SU-DHL-6 (cell line): Measurements from ENCODE around the gene AHRR.

Source experiments
- H2AFZ ChIP-seq: fragments of 200-600 bp; sonication (generic); 2 replicates; pipeline ENCODE4 v1.6.1; 2014; ENCODE audit warnings: low read depth, mild to moderate bottlenecking, moderate library complexity, mixed read lengths, antibody characterized with exemption, low read length; ENCODE audit not compliant: severe bottlenecking
- H3F3A ChIP-seq: fragments of 200-600 bp; shearing (Covaris generic); 2 replicates; pipeline ENCODE4 v1.6.0; 2016; ENCODE audit warnings: antibody characterized with exemption, mild to moderate bottlenecking; ENCODE audit not compliant: insufficient read depth
- H3K27ac ChIP-seq: fragments of 200-600 bp; sonication (generic); 2 replicates; pipeline ENCODE4 v1.5.1; 2016; ENCODE audit warnings: low read depth, mild to moderate bottlenecking, low read length, moderate library complexity, mixed read lengths
- H3K27me3 ChIP-seq: fragments of 200-600 bp; sonication (generic), shearing (Covaris generic); 2 replicates; pipeline ENCODE4 v1.6.0; 2014; ENCODE audit warnings: mild to moderate bottlenecking, low read length
- H3K36me3 ChIP-seq: fragments of 200-600 bp; sonication (generic); 2 replicates; pipeline ENCODE4 v1.6.1; 2014; ENCODE audit warnings: mild to moderate bottlenecking, low read length, mixed read lengths
- H3K4me2 ChIP-seq: fragments of 300-600, 200-600 bp; shearing (Covaris generic), sonication (generic); 2 replicates; pipeline ENCODE4 v1.6.0; 2014; ENCODE audit warnings: low read length, low read depth, mild to moderate bottlenecking; ENCODE audit not compliant: poor library complexity, severe bottlenecking
- H3K4me3 ChIP-seq: fragments of 200-600 bp; sonication (generic); 2 replicates; pipeline ENCODE4 v1.5.1; 2014; ENCODE audit warnings: antibody characterized with exemption, low read length, mild to moderate bottlenecking, mixed read lengths; ENCODE audit not compliant: insufficient read depth, poor library complexity, severe bottlenecking
- H3K79me2 ChIP-seq: fragments of 200-600 bp; sonication (generic); 2 replicates; pipeline ENCODE4 v1.6.1; 2014; ENCODE audit warnings: mild to moderate bottlenecking, low read length, moderate library complexity; ENCODE audit not compliant: insufficient read depth
- H3K9ac ChIP-seq: fragments of 200-600 bp; sonication (generic); 2 replicates; pipeline ENCODE4 v1.7.0; 2014; ENCODE audit warnings: mild to moderate bottlenecking, low read length
- H3K9me2 ChIP-seq: fragments of 200-600 bp; sonication (generic); replicated peaks from 2 replicates; pipeline ENCODE4 v1.6.1; 2014; ENCODE audit warnings: low read length; ENCODE audit not compliant: insufficient read depth
- H3K9me3 ChIP-seq: fragments of 200-600 bp; sonication (generic); 2 replicates; pipeline ENCODE4 v1.6.1; 2014; ENCODE audit warnings: low read length, mixed read lengths; ENCODE audit not compliant: insufficient read depth
- H4K20me1 ChIP-seq: fragments of 200-600 bp; sonication (generic); 2 replicates; pipeline ENCODE4 v1.6.1; 2014; ENCODE audit warnings: low read depth, mild to moderate bottlenecking, antibody characterized with exemption, low read length, moderate library complexity, mixed read lengths
- CTCF ChIP-seq: fragments of 200-600 bp; sonication (generic); IDR thresholded peaks from one replicate; pipeline ENCODE4 v1.5.1; 2017; ENCODE audit warnings: antibody characterized with exemption, mild to moderate bottlenecking, low read length, moderate library complexity; ENCODE audit not compliant: insufficient read depth, poor library complexity, severe bottlenecking
- EZH2phosphoT487 ChIP-seq: fragments of 200-600 bp; sonication (generic), shearing (Covaris generic); conservative IDR thresholded peaks from 2 replicates; pipeline ENCODE4 v1.6.1; 2018; ENCODE audit warnings: mild to moderate bottlenecking, antibody characterized with exemption, low read length, moderate library complexity, mixed read lengths

The AHRR gene

DNA sequence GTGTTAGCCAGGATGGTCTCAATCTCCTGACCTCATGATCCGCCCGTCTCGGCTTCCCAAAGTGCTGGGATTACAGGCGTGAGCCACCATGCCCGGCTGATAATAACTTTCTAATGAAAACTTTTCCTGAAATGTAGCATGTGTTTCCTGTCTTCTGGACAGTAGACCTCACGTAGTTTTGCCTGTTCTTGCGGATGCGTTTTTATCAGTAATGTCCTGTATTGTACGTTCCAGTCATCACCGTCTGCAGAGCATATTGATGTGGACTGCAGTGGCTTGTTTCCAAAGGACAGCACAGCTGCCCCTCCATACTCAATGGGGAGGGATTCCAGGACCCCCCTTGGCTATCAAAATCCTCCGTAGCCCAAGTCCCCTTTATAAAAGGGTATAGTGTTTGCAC, 134.3 kb downstream of the AHRR start:
- Histone ChIP-seq H3K36me3 (peaks cover 15% of the 10 kb centered on the region), H3K27me3 (no peaks in the 10 kb centered on the region), H3K9me3 (peaks cover 4% of the 10 kb centered on the region; the same call in 1 of the 2 replicates), H3K27ac (no peak overlapping the region), H3K4me3 (no peak overlapping the region), H3K9ac (no peak overlapping the region), H3K79me2 (peaks cover 31% of the 10 kb centered on the region), H3K4me2 (no peak overlapping the region), H4K20me1 (no peaks in the 10 kb centered on the region), H3F3A (no peaks in the 10 kb centered on the region), H3K9me2 (no peaks in the 10 kb centered on the region), H2AFZ (no peak overlapping the region)
- TF ChIP-seq CTCF (no peak), EZH2phosphoT487 (no peak)

DNA sequence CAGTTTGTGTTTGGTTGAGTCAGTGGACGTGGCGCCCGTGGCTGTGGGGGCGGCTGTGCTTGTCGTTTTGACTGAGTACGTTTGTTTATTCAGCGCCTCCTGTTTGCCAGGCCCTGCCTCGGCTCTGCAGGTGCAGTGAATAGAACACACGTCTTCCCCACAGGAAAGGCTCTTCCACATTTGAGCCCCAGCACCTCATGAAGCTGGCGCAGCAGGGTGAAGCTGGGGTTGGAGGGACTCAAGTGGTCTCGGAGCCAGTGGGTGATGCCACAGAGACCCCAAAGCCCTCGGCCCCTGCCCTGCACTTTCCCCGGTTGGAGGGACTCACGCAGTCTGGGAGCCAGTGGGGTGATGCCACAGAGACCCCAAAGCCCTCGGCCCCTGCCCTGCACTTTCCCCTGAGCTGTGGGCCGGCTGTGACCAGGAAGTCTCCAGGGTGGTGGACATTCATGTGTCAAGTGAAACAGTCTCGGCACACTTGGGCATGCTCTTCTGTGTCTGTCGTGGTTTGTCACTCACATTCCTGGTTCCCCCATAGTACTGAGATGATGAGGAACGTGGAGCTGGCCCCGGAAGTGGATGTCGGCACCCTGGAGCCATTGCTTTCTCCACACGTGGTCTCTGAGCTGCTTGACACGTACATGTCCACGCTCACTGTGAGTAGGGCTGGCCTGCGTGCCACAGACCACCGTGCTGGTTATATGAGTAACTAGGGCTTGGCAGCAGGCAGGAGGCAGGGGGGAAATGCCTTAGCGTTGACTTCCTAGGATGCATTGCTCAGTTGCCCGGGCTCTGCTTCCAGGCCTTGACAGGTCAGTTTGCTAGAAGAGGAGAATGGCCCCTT, 135.1 kb downstream of the AHRR start:
- no peaks in the 10 kb centered on the region for H3F3A ChIP-seq
- H3K79me2 ChIP-seq: peaks cover 31% of the 10 kb centered on the region
- H2AFZ ChIP-seq: no peak overlapping the region
- H3K27ac ChIP-seq: no peak overlapping the region
- H3K9me3 ChIP-seq: peaks cover 2% of the 10 kb centered on the region; the same call in 1 of the 2 replicates
- H3K9me2 ChIP-seq: no peaks in the 10 kb centered on the region
- no peak overlapping the region for H3K9ac ChIP-seq
- H4K20me1 ChIP-seq: no peaks in the 10 kb centered on the region
- H3K27me3 ChIP-seq: no peaks in the 10 kb centered on the region
- no peak overlapping the region for H3K4me2 ChIP-seq
- TF ChIP-seq EZH2phosphoT487 (no peak), CTCF (no peak)
- peaks cover 7% of the 10 kb centered on the region; the same call in 1 of the 2 replicates for H3K36me3 ChIP-seq
- no peak overlapping the region for H3K4me3 ChIP-seq

DNA sequence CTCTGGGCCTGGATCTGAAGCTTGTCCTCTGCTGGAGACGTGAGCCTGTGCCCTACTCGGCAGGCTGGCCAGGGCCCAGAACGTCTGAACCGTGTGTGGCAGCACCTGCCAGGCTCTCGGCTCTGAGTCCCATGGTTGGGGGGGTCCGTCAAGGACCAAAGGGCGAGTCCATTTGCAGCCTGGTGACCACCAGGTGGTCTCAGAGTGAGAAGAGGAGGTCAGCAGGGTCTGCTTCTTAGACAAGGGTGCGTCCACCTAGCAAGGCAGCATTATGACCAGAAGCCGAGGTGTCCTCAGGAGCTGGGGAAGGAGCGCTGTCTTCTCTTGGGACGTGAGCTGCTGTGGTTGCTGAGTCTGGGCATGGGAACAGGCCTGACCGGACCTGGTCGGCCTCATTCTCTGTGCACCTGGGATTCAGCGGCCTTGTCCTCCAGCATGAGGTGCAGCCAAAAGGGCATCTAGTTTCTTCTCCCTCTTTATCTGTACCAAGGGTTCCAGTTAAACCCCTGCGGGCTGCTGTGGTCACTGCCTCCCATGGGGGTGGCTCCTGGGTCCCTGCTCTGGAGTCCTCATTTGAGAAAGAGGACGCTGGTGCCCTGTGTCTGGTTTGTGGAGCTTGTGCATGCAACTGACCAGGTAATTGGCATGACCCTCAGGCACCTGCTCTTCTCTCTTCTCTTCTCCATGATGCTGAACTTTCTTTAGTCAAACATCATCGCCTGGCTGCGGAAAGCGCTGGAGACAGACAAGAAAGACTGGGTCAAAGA, 135.9 kb downstream of the AHRR start:
- Histone ChIP-seq H3K27ac (no peak overlapping the region), H3K9ac (no peak overlapping the region), H3K4me2 (no peak overlapping the region), H3K4me3 (no peak overlapping the region), H3K9me3 (no peaks in the 10 kb centered on the region), H3K79me2 (peaks cover 31% of the 10 kb centered on the region), H3F3A (no peaks in the 10 kb centered on the region), H3K27me3 (no peaks in the 10 kb centered on the region), H4K20me1 (no peaks in the 10 kb centered on the region), H2AFZ (no peak overlapping the region), H3K36me3 (peaks cover 2% of the 10 kb centered on the region; the same call in 1 of the 2 replicates), H3K9me2 (no peaks in the 10 kb centered on the region)
- TF ChIP-seq EZH2phosphoT487 (no peak), CTCF (no peak)
